ENCODE measurements around the gene PRR23B.

PRR23B gene

GRCh38 chr3:138972941-138973340, 47.8 kb downstream of the PRR23B start:
- DNase-seq: no peak

DNA sequence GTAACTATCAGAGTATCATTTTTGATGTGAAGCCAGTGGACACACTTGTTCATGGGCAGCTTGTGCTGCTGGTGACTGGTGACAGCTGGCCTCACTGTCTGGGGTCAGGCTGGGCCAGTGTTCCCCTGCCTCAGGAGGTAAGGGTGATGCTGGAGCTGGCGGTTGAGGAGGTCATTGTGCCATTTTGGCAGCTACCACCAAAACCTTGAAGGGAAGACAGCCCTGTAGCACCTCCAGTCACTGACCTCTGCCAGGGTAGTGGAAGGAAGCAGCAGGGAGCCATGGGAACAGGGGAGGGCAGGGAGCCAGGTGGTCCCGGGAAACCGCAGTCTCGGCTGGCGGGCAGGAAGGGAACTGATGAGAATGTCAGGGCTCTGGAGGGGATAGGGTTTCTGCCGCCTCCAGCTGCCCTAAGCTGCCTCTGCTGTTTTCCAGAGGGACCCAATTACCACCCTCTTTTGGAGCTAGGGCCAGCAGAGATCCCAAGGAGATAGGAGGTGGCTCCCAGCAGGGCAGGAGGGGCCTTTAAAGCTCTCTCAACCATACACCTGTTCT, 48.9 kb downstream of the PRR23B start:
- DNase-seq: no peak
